B cell (primary cell): ENCODE data around the gene LIN7B. TPM values are rescaled to one million over a fixed set of nuclear protein-coding genes. Genes with fewer than 3 reads are reported as not detected.
A peak's percentile ranks its signal among the peaks of the same experiment; 100 is the strongest.

ENCODE experiments used
- ATAC-seq: fragments of 200-7000 bp; cut with Tn5 transposase; one replicate; pipeline ENCODE4 v1.10.0; 2021; ENCODE audit warnings: low read depth, mild to moderate bottlenecking, moderate number of reproducible peaks, moderate library complexity
- CTCF ChIA-PET: fragments of 350-600 bp; sonication (Branson Sonifier 250); formaldehyde crosslinking; loops from one replicate; lab custom pipeline; 2021; ENCODE audit warnings: antibody characterized with exemption, inconsistent platforms; lab: Charles Lee
- POLR2A ChIA-PET: fragments of 350-600 bp; sonication (Branson Sonifier 250); formaldehyde crosslinking; loops from one replicate; lab custom pipeline; 2021; ENCODE audit warnings: antibody characterized with exemption; lab: Charles Lee
- DNase-seq: peaks from one replicate; pipeline ENCODE4 v3.0.0; 2013
- H2AFZ ChIP-seq: 2 replicates; pipeline ENCODE4 v1.6.1; 2012; ENCODE audit warnings: mild to moderate bottlenecking, low read depth, low read length; ENCODE audit not compliant: insufficient read depth, poor library complexity, severe bottlenecking
- H3K27ac ChIP-seq, 2 donors: 1 replicate in 1 of 2; 2 replicates in 1 of 2; pipeline ENCODE4 v1.5.1; 2012 to 2013; ENCODE audit warnings: low read length in 2 of 2, mild to moderate bottlenecking in 2 of 2, moderate library complexity in 1 of 2
- H3K27me3 ChIP-seq, 4 experiments: fragments of 200-600 bp in 1 of 4; sonication (generic) in 1 of 4; replicated peaks in 1 of 4; 1 replicate in 2 of 4; 2 replicates in 2 of 4; pipeline versions ENCODE4 v1.6.1 to v1.7.0; 2013 to 2016; ENCODE audit warnings: low read length in 3 of 4, mild to moderate bottlenecking in 2 of 4, mixed read lengths in 1 of 4, moderate library complexity in 1 of 4; ENCODE audit not compliant: insufficient read depth in 4 of 4, control insufficient read depth in 3 of 4; ENCODE audit errors: control extremely low read depth in 1 of 4
- H3K36me3 ChIP-seq, 2 experiments: replicated peaks in 1 of 2; 1 replicate in 1 of 2; 2 replicates in 1 of 2; pipeline versions ENCODE4 v1.6.1 to v1.7.1; 2013; ENCODE audit warnings: low read length in 1 of 2; ENCODE audit not compliant: insufficient read depth in 2 of 2, control insufficient read depth in 1 of 2; ENCODE audit errors: control extremely low read depth in 1 of 2, extremely low read depth in 1 of 2
- H3K4me1 ChIP-seq, 2 donors: fragments of 200-600 bp in 1 of 2; sonication (generic) in 1 of 2; 1 replicate in 1 of 2; 2 replicates in 1 of 2; pipeline versions ENCODE4 v1.5.1 to v1.6.1; 2013 to 2017; ENCODE audit warnings: low read length in 2 of 2; ENCODE audit not compliant: control insufficient read depth in 2 of 2, insufficient read depth in 2 of 2
- H3K4me2 ChIP-seq: replicated peaks from 2 replicates; pipeline ENCODE3; 2012; ENCODE audit warnings: mild to moderate bottlenecking, low read depth, low read length; ENCODE audit not compliant: poor library complexity, severe bottlenecking
- H3K4me3 ChIP-seq, 5 experiments: fragments of 200-600 bp in 1 of 5; sonication (generic) in 1 of 5; 1 replicate in 3 of 5; 2 replicates in 2 of 5; pipeline versions ENCODE4 v1.5.1 to v1.7.0; 2011 to 2016; ENCODE audit warnings: low read length in 4 of 5, mild to moderate bottlenecking in 4 of 5, low read depth in 2 of 5, control low read depth in 1 of 5, moderate library complexity in 1 of 5; ENCODE audit not compliant: insufficient read depth in 1 of 5; ENCODE audit errors: control extremely low read depth in 1 of 5, extremely low read depth in 1 of 5
- H3K79me2 ChIP-seq: fragments of 200-600 bp; sonication (generic); one replicate; pipeline ENCODE4 v1.6.0; 2016; ENCODE audit warnings: low read length; ENCODE audit not compliant: control insufficient read depth, insufficient read depth
- H3K9ac ChIP-seq: fragments of 200-600 bp; sonication (generic); 2 replicates; pipeline ENCODE4 v1.6.1; 2017; ENCODE audit warnings: mild to moderate bottlenecking, low read length, moderate library complexity
- H3K9me3 ChIP-seq, 3 donors: one replicate each; pipeline versions ENCODE4 v1.6.1 to v1.7.1; 2013; ENCODE audit warnings: low read length in 2 of 3; ENCODE audit not compliant: control insufficient read depth in 2 of 3, insufficient read depth in 1 of 3; ENCODE audit errors: control extremely low read depth in 1 of 3
- H4K20me1 ChIP-seq: 2 replicates; pipeline ENCODE4 v1.6.0; 2012; ENCODE audit warnings: mild to moderate bottlenecking, low read length; ENCODE audit not compliant: insufficient read depth, control insufficient read depth, poor library complexity, severe bottlenecking
- H3K27ac Mint-ChIP-seq: one replicate; pipeline ENCODE4 v1.8.0; 2021; ENCODE audit warnings: mixed read lengths
- H3K27me3 Mint-ChIP-seq: one replicate; pipeline ENCODE4 v1.8.0; 2021; ENCODE audit warnings: mixed read lengths
- H3K4me1 Mint-ChIP-seq: one replicate; pipeline ENCODE4 v1.8.0; 2021; ENCODE audit warnings: mixed read lengths
- H3K4me3 Mint-ChIP-seq: one replicate; pipeline ENCODE4 v1.8.0; 2021; ENCODE audit warnings: mixed read lengths
- H3K9me3 Mint-ChIP-seq: one replicate; pipeline ENCODE4 v1.8.0; 2022; ENCODE audit warnings: mixed read lengths; ENCODE audit not compliant: insufficient read depth
- EZH2 ChIP-seq: IDR thresholded peaks from 2 replicates; pipeline ENCODE4 v1.6.1; 2012; ENCODE audit warnings: borderline replicate concordance, low read depth, mild to moderate bottlenecking, moderate library complexity, low read length; ENCODE audit not compliant: insufficient read depth, poor library complexity, severe bottlenecking
- WGBS: methylation state at CpG from one replicate; pipeline ENCODE4 v1.1.5; 2013; ENCODE audit warnings: missing lambda C conversion rate; ENCODE audit not compliant: insufficient coverage; 5-methylcytosine and 5-hydroxymethylcytosine counted together
- intact Hi-C: fragments of 100-400 bp; cut with micrococcal nuclease; formaldehyde crosslinking; loops from one replicate; pipeline ENCODE4 v1.10.0; 2022
- polyA plus RNA-seq: library from polyadenylated mRNA; depleted of rRNA; stranded (reverse); fragments of >200 nt; gene quantifications from 2 replicates; pipeline ENCODE4 v1.2.3, GENCODE V29; 2012
- total RNA-seq, 2 donors: library from RNA; stranded (reverse); fragments of 120-200 nt in 1 of 2; gene quantifications; 1 replicate in 1 of 2; 2 replicates in 1 of 2; pipeline versions ENCODE4 v1.2.3 to v1.2.4, GENCODE V29; 2013 to 2022
- TF ChIP-seq, protein P1 (sequence below): fragments of 200-600 bp; IDR thresholded peaks from one replicate; pipeline ENCODE4 v1.8.0; 2022; ENCODE audit warnings: antibody characterized with exemption, mild to moderate bottlenecking

The LIN7B gene
- total and polyA plus RNA-seq, 2 donors (not counting 1 experiment from before 2014, with no cell fraction given), result 7.4 to 12.4 TPM

DNA sequence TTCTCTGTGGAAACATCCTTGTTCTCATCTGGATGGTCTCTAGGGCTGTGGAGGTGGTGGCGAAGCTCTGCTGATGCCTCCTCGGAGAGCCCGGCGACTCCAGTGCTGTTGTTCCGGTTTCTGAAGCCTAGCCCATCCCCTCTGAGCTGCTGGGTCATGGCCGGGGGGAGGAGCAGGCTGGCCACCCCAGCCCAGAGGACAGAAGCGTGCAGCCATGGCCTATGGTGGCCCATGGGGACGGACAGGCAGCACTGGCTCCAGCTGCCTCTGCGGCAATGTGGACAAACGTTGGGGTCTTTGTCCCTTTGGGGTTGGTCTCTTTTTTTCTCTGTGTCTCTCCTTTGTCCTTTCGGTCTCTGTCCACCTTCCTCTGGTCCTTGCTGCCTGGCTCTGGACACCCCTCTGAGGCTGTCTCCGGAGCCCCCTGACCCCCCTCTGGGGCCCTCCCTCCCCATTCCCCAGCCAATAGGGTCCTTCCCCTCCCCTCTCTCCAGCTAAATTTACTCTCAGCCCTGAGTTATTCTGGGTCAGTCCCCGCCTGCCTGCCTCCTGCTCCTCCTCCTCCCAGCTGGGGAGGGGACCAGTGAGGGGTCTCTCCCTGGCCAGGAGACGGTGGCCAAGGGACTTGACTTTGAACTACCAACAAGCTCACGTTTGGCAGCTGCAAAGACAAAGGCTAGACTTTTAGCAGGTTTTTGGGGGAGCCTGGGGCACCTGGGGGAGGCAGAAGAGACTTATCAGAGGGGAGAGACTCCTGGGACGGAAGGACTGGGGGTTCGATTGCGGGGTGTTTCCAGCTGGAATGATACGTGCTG lies 41.0 kb downstream of the LIN7B start, which contains the start of gene HRC:
Gene HRC, minus strand, starts transcription at position 392 of the 815 bp plus-strand sequence. Its CDS starts 159 bp downstream, at position 233.
- no peak within 1 kb of the TSS for H2AFZ ChIP-seq
- H3K27me3 Mint-ChIP-seq, result peaks cover 52% of the 10 kb centered on the region

More for the DNA sequence above, 41.0 kb downstream of the LIN7B start, which contains the start of gene HRC:
- intact Hi-C loops, result no loop called here
- Histone ChIP-seq H3K79me2 (no peaks in the 10 kb centered on the region), H3K4me3 (no peak within 1 kb of the TSS), H3K9ac (no peak within 1 kb of the TSS), H4K20me1 (no peaks in the 10 kb centered on the region), H3K4me2 (no peak within 1 kb of the TSS), H3K27me3 (peaks cover 0 to 65% (median 20%) of the 10 kb centered on the region in 4 experiments), H3K27ac (no peak within 1 kb of the TSS), H3K4me1 (peaks cover 28 to 34% of the 10 kb centered on the region in 2 donors), H3K36me3 (no peaks in the 10 kb centered on the region), H3K9me3 (peaks cover 0 to 38% (median 7%) of the 10 kb centered on the region in 3 donors)
- Mint-ChIP-seq H3K4me1 (peaks cover 26% of the 10 kb centered on the region), H3K9me3 (peaks cover 2% of the 10 kb centered on the region), H3K4me3 (peak within 1 kb of the TSS; percentile 7), H3K27ac (no peak within 1 kb of the TSS)
- TF ChIP-seq EZH2, result no peak
- TF ChIP-seq, protein P1, sequence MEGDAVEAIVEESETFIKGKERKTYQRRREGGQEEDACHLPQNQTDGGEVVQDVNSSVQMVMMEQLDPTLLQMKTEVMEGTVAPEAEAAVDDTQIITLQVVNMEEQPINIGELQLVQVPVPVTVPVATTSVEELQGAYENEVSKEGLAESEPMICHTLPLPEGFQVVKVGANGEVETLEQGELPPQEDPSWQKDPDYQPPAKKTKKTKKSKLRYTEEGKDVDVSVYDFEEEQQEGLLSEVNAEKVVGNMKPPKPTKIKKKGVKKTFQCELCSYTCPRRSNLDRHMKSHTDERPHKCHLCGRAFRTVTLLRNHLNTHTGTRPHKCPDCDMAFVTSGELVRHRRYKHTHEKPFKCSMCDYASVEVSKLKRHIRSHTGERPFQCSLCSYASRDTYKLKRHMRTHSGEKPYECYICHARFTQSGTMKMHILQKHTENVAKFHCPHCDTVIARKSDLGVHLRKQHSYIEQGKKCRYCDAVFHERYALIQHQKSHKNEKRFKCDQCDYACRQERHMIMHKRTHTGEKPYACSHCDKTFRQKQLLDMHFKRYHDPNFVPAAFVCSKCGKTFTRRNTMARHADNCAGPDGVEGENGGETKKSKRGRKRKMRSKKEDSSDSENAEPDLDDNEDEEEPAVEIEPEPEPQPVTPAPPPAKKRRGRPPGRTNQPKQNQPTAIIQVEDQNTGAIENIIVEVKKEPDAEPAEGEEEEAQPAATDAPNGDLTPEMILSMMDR, result no peak
- DNase-seq, result no peak
- POLR2A ChIA-PET, result no interaction called here
- 69% methylated on average over 18 of the region's 19 CpGs for WGBS
- ATAC-seq, result no peak
- CTCF ChIA-PET, result interaction anchor here (0.6 to 1.7 kb wide), 3 partner anchors 44 to 61 kb away, joined by 3 to 6 read pairs (median 3); no protein-coding TSS in a partner anchor
